Endothelial cell of umbilical vein (primary cell): ENCODE measurements around the gene COX7A2L.

ENCODE experiments used
- CTCF ChIP-seq, 2 donors: IDR thresholded peaks; 1 replicate in 1 of 2; 2 replicates in 1 of 2; pipeline ENCODE4 v1.5.1; 2011; ENCODE audit warnings: low read length in 2 of 2, mild to moderate bottlenecking in 2 of 2, moderate library complexity in 2 of 2, control low read depth in 1 of 2, inconsistent platforms in 1 of 2, low read depth in 1 of 2; ENCODE audit not compliant: insufficient read depth in 1 of 2; ENCODE audit errors: extremely low read depth in 1 of 2
- EZH2 ChIP-seq: IDR thresholded peaks from 2 replicates; pipeline ENCODE4 v1.6.1; 2012; ENCODE audit warnings: borderline replicate concordance, low read depth, mild to moderate bottlenecking, moderate library complexity, low read length, inconsistent platforms; ENCODE audit not compliant: severe bottlenecking
- FOS ChIP-seq: IDR thresholded peaks from 2 replicates; pipeline ENCODE4 v1.6.1; 2011; ENCODE audit warnings: mild to moderate bottlenecking, low read length, moderate library complexity, borderline replicate concordance; ENCODE audit not compliant: insufficient read depth
- GATA2 ChIP-seq: IDR thresholded peaks from 2 replicates; pipeline ENCODE4 v1.7.0; 2011; ENCODE audit warnings: low read depth, mild to moderate bottlenecking, moderate library complexity, mixed read lengths, low read length; ENCODE audit not compliant: insufficient read length, insufficient read depth
- JUN ChIP-seq: IDR thresholded peaks from 2 replicates; pipeline ENCODE4 v1.6.1; 2011; ENCODE audit warnings: borderline replicate concordance, low read depth; ENCODE audit not compliant: insufficient read length, insufficient read depth
- MAX ChIP-seq: IDR thresholded peaks from 2 replicates; pipeline ENCODE4 v1.6.1; 2011; ENCODE audit not compliant: insufficient read depth, insufficient read length
- MYC ChIP-seq: IDR thresholded peaks from one replicate; pipeline ENCODE4 v1.6.1; 2011; ENCODE audit warnings: mild to moderate bottlenecking, low read depth, low read length
- POLR2A ChIP-seq: IDR thresholded peaks from 2 replicates; pipeline ENCODE4 v1.6.1; 2012; ENCODE audit warnings: low read depth, mild to moderate bottlenecking, control low read depth, low read length
- POLR2AphosphoS5 ChIP-seq: IDR thresholded peaks from 2 replicates; pipeline ENCODE4 v1.6.1; 2012; ENCODE audit warnings: low read depth, mild to moderate bottlenecking, control low read depth, low read length, moderate library complexity; ENCODE audit not compliant: insufficient read depth

GRCh38 chr2:42351864-42352263 lies 9.2 kb downstream of the COX7A2L start:
- no peak for TF ChIP-seq CTCF (IDR thresholded peaks at IDR 0.05; ENCODE audit: extremely low read depth in 1 of 2, insufficient read depth in 1 of 2, low read depth in 1 of 2, low read length in 2 of 2)
- no peak for TF ChIP-seq JUN
- no peak for TF ChIP-seq POLR2A
- no peak for TF ChIP-seq EZH2
- TF ChIP-seq POLR2AphosphoS5 = no peak
- no peak for TF ChIP-seq FOS
- TF ChIP-seq MAX = no peak
- TF ChIP-seq MYC = no peak
- TF ChIP-seq GATA2 = no peak
